ENCODE measurements around the gene ZBTB47. TPM values are rescaled to one million over a fixed set of nuclear protein-coding genes. Genes with fewer than 3 reads are reported as not detected.
A peak's percentile ranks its signal among the peaks of the same experiment; 100 is the strongest.

Gene ZBTB47
- total RNA-seq, 4 donors from 2014 or later, result 33.3 to 44.4 (median 42.0) TPM

DNA sequence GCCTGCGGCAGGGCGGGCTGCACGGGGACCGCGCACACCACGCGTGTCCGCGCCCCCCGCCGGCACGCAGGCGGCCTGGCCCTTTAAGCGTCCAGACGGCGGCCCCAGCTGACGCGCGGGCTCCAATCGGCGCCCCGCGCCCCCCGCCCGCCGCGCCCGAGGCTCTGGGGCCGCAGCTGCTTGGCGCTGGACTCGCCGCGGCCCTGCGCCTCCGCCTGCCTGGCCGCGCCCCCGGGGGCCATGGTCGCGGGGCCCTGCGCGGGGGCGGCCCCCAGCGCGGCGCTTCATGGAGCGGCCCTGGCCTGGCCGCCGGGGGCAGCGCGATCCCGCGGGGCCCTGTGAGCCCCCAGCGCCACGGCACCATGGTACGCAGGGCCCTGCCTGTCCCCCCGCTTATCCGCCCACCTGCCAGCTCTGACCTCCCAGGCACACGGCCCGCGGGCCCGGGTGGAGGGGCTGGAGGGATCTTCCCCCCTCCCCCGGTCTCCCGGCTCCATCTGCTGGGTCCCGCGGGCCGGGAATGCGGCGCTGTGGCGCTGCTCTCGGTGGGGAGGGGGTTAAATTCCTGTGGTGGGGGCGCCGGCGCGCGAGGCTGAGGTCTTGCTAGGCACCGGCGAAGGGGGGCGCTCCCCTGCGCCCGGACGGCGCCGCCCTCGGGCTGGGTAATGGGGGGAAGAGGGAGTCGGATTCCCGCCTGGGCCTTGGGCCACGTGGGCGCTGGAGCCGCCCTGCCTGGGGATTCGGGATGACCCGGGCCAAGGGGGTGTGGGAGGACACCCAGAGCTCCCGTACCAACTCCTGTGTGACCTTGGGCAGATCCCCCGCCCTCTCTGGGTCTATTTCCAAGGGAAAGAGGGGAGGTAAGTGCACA lies 1.1 kb downstream of the ZBTB47 start:
- peaks cover 28 to 36% of the 10 kb centered on the region in 2 donors for H3K4me1 ChIP-seq
- intact Hi-C loops (cut with DNase I), result loop anchor here (2.0 kb wide), 1 partner anchor 64 kb away; the partner anchor contains the start of gene SS18L2
- H3K36me3 ChIP-seq, result peaks cover 0 to 5% of the 10 kb centered on the region in 2 donors
- TF ChIP-seq POLR2A (IDR thresholded peaks at IDR 0.05), result peak; percentile 23 to 68
- TF ChIP-seq, protein P1, sequence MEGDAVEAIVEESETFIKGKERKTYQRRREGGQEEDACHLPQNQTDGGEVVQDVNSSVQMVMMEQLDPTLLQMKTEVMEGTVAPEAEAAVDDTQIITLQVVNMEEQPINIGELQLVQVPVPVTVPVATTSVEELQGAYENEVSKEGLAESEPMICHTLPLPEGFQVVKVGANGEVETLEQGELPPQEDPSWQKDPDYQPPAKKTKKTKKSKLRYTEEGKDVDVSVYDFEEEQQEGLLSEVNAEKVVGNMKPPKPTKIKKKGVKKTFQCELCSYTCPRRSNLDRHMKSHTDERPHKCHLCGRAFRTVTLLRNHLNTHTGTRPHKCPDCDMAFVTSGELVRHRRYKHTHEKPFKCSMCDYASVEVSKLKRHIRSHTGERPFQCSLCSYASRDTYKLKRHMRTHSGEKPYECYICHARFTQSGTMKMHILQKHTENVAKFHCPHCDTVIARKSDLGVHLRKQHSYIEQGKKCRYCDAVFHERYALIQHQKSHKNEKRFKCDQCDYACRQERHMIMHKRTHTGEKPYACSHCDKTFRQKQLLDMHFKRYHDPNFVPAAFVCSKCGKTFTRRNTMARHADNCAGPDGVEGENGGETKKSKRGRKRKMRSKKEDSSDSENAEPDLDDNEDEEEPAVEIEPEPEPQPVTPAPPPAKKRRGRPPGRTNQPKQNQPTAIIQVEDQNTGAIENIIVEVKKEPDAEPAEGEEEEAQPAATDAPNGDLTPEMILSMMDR (IDR thresholded peaks at IDR 0.05), result no peak
- H3K27me3 ChIP-seq, result no peaks in the 10 kb centered on the region
- H3K27ac ChIP-seq, result peak overlapping the region; percentile 86 to 97 (median 92)
- 7% methylated on average over 11 of the region's 94 CpGs; no CpG with 5 or more reads in 1 of the 2 donors for WGBS, 2 donors
- peak; percentile 71 to 74 for DNase-seq
- H3K4me3 ChIP-seq (replicated peaks in 1 of 3), result peak overlapping the region in 2 of 3 donors; percentile 78 to 89
- H3K9me3 ChIP-seq, result no peaks in the 10 kb centered on the region

DNA sequence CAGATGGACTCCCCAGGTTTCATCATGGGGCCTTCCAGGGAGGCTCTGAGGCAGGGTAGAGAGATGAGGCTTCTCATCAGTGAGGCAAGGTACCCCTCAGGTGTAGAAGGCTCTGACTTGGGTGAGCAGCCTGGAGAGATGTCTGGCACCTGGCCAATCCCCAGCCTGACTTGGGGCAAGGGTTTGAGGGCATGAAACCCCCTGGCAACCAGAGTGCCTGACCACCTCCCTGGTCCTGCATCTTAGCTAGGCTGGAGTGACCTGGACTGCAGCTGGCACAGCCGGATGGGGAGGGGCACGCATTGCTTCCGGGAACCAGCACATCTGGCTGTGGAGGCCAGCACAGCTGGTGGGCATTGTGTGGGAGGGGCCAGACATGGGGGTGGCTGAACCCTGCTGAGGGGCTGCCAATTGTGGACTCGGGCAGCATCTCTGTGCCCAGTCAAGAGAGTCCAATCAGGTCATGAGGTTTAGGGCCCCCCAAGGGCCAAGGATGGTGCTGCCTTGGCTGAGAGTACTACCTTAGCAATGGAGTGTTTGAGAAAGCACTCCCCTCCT lies 1.9 kb downstream of the ZBTB47 start:
- Histone ChIP-seq H3K27me3 (no peaks in the 10 kb centered on the region), H3K36me3 (peaks cover 0 to 5% of the 10 kb centered on the region in 2 donors), H3K4me1 (peaks cover 28 to 36% of the 10 kb centered on the region in 2 donors), H3K27ac (peak overlapping the region; percentile 85 to 97 (median 92)), H3K9me3 (no peaks in the 10 kb centered on the region), H3K4me3 (replicated peaks in 1 of 3) (peak overlapping the region in 1 of 3 donors; percentile 89)
- peak in 1 of 2 donors; percentile 45 for DNase-seq
- no peak for TF ChIP-seq POLR2A (IDR thresholded peaks at IDR 0.05)
- intact Hi-C loops (cut with DNase I), result loop anchor here (2.0 kb wide), 1 partner anchor 65 kb away; the partner anchor contains the start of gene SS18L2
- WGBS, 2 donors, result 71 to 82% methylated on average over 3 to 4 of the region's 4 CpGs

DNA sequence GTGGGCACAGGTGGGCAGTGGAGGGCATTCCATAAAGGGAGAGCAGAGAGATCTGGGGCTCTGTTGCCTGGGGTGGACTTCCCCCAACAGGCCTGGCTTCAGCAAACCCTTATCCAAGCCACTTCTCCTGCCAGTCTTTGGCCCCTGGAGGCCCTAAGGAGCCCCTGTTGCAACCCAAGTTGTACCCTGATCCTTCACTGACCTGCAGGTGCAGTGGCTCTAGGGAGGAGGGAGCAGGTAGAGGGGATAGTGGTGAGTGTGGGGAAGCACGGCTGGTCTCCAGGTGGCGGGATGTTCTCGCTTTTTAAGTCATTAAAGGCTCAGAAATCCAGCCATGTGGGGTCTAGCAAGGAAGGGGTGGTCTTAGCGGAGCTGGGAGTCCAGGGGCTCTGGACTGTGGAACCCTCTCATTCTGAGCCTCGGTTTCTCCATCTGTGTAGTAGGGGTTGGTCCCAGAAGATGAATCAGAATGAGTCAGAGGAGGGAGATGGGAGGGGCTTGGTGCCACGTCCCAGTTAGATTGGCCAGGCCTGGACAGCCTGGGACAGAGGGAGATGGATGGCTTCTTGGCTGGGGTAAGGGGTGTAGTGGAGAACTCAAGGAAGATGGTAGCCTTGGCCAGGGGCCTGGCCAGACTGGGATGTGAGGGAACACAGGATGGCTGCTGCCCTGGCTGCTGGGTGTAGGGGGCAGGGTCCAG lies 2.6 kb downstream of the ZBTB47 start:
- Histone ChIP-seq H3K36me3 (peaks cover 0 to 5% of the 10 kb centered on the region in 2 donors), H3K4me3 (replicated peaks in 1 of 3) (no peak overlapping the region), H3K27ac (peak overlapping the region in 2 of 3 donors; percentile 85 to 97), H3K27me3 (no peaks in the 10 kb centered on the region), H3K4me1 (peaks cover 28 to 36% of the 10 kb centered on the region in 2 donors), H3K9me3 (no peaks in the 10 kb centered on the region)
- intact Hi-C loops (cut with DNase I), result loop anchor here (2.0 kb wide), 1 partner anchor 65 kb away; the partner anchor contains the start of gene SS18L2
- no peak for DNase-seq
- TF ChIP-seq, protein P1 (IDR thresholded peaks at IDR 0.05), result no peak
- TF ChIP-seq POLR2A (IDR thresholded peaks at IDR 0.05), result no peak
- 88 to 91% methylated on average over 6 of the region's 6 CpGs for WGBS, 2 donors

DNA sequence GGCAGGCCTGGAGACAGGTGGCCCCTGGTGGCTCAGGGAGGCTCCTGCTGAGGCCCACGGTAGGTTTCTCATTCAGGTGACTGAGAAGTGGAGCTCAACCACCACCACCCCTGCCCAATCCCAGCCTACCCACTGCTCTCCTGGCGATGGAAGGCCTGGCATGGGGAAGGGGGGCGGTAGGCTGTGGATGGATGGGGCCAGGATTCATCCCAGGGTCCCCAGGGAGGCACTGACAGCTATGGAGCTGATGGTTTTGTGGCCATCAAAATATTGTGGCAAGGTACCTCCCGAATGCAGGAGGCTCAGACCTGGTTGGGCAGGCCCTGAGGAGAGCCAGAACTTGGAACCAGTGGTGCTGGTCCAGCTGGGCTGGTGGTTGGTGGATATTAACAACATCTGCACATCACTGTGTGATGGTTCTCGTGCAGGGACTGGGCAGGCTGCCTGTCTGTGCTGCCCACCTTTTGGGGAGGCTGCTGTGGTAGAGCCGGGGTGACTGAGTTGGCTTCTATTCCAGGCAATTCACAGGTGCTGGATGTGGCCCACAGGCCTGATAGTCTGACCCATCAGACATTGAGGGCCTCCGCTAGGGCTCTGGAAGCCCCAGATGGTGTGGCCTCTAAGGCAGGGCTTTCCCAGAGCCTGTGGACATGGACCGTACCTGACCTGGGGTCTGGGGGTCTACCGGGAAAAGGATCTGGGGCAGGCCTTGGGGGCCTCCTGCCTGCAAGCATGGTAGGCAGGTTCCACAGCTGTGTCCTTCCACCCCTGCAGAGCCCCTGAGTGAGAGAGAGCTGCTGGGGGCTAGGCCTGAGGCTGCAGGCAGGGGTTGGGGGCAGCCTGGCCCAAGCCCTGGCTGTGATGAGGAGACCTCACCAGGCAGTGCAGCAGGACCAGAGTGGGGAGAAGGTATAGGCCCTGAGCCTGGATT lies 3.4 kb downstream of the ZBTB47 start:
- Histone ChIP-seq H3K4me3 (replicated peaks in 1 of 3) (no peak overlapping the region), H3K4me1 (peaks cover 25 to 30% of the 10 kb centered on the region in 2 donors), H3K36me3 (peaks cover 0 to 5% of the 10 kb centered on the region in 2 donors), H3K27me3 (no peaks in the 10 kb centered on the region), H3K9me3 (no peaks in the 10 kb centered on the region), H3K27ac (no peak overlapping the region)
- intact Hi-C loops (cut with DNase I), result no loop called here
- TF ChIP-seq, protein P1 (IDR thresholded peaks at IDR 0.05), result no peak
- no peak for TF ChIP-seq POLR2A (IDR thresholded peaks at IDR 0.05)
- DNase-seq, result no peak
- WGBS, 2 donors, result 86 to 90% methylated on average over 8 to 9 of the region's 9 CpGs

Data from thyroid gland (tissue), 4 donors.